Measurements from ENCODE around the gene AURKAIP1.
"Not testable (repeated sequence)": the region's sequence is repeated elsewhere in the genome, so short reads cannot be mapped to it uniquely, and the experiment has no call there.

Gene AURKAIP1

DNA sequence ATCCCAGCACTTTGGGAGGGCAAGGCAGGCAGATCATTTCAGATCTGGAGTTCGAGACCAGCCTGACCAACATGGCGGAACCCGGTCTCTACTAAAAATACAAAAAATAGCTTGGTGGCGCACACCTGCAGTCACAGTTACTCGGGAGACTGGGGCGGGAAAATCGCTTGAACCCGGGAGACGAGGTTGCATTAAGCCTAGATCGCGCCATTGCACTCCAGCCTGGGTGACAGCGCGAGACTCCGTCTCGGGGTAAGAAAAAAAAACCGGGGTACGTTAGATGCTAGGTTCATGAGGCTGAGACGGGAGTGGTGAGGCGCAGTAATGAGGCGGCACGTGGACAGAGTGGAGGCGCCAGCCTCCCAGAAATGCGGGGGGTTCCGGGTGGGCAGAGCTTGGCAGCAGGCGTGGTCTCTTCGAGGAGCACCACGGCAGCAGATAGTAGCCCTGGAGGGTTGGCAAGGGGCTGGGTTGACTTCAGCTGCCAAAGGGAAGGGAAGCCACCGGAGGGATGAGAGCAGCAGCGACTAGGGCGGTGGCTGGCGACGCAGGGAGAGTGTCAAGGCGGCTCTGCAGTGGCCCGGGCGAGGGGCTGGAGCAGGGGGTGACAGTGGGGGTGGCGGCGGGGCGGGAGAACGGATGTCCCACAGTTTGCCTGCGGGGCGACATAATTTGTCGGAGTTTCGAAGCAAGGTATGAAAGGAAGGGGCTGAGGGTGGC is 31.3 kb upstream of the AURKAIP1 start:
- no peak for DNase-seq

DNA sequence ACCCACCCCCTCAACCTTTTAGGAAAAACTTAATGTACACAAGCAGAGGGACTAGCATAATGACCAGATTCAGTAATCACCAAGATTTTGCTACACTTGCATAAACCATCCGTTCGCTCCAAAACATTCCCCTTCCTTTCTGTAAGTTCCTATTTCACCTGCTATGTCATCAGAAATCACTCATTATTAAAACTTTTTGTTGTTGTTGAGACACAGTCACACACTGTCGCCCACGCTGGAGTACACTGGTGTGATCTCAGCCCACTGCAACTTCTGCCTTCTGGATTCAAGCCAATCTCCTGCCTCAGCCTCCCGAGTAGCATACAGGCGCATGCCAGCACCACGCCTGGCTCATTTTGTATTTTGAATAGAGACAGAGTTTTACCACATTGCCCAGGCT is 28.6 kb upstream of the AURKAIP1 start:
- peak; percentile 78 to 80 (median 78) for DNase-seq

DNA sequence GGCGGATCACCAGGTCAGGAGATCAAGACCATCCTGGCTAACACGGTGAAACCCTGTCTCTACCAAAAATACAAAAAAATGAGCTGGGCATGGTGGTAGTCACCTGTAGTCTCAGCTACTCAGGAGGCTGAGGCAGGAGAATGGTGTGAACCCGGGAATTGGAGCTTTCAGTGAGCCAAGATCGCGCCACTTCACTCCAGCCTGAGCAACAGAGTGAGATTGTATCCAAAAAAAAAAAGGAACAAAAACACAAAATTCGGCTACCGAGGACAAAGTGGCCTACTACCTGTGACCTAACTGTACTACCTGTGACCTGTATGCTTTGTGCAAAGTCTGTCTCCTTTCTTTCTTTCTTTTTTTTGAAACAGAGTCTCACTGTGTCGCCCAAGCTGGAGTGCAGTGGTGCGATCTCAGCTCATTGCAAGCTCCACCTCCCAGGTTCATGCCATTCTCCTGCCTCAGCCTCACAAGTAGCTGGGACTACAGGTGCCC is 27.9 kb upstream of the AURKAIP1 start:
- DNase-seq = not testable (repeated sequence)

DNA sequence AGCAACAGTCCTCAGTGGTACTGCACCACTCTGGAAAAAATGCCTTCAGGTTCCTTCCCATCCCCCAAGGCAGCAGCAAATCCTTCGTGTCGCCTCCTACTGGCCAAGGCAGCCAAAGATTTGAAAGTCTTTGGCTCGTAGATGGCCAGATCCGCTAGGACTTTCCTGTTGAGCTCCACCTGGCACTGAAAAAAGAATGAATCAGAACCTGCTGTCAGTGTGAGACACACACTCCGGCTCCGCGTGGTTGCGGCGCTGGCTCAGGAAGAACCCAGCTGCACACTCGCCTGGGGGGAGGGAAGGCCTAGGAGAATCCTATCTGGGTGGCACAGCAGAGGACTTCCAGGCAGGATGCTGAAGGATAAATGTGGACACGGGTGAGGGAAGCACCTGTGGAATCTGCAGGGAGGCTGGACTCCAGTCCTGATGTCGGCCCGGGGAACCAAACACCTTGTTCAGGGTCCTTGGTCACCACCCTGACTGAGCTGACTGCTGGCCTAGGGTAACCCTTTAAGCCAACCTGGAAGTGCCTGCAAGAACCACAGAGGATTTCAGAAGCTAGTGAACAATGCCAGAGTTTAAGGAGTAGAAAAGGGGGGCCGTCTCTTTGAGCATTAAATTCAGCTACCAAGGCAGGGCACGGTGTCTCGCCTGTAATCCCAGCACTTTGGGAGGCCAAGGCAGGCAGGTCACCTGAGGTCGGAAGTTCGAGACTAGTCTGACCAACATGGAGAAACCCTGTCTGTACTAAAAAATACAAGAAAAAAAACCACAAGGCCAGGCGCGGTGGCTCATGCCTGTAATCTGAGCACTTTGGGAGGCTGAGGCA is 27.3 kb upstream of the AURKAIP1 start:
- DNase-seq = peak; percentile 46 to 62 (median 53)

DNA sequence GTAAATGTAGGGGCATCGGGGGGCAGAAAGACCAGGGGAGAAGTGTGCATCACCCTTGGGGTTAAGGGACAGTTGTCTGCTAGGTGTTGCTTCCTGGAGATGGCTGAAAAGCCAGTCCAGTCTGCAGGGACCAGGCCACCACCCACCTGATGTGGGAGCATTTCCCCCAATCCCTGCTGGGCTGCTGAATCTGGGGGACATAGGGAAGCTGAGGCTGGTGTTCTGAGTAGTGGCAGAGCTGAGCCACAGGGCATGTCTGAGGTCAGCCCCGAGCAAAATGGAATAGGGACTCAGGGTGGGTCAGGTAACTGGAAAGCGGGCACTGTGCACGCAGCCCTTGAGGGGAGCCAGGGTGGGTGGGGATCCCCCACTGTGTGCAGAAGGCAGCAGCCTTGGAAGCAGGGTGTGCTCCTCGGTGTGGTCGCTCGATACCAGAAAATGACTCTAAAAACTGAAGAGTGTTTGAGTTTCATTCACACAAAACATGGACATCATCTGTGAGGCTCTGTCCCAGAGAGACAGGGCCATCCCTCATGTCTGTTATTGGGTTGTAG is 26.5 kb upstream of the AURKAIP1 start:
- DNase-seq = no peak

DNA sequence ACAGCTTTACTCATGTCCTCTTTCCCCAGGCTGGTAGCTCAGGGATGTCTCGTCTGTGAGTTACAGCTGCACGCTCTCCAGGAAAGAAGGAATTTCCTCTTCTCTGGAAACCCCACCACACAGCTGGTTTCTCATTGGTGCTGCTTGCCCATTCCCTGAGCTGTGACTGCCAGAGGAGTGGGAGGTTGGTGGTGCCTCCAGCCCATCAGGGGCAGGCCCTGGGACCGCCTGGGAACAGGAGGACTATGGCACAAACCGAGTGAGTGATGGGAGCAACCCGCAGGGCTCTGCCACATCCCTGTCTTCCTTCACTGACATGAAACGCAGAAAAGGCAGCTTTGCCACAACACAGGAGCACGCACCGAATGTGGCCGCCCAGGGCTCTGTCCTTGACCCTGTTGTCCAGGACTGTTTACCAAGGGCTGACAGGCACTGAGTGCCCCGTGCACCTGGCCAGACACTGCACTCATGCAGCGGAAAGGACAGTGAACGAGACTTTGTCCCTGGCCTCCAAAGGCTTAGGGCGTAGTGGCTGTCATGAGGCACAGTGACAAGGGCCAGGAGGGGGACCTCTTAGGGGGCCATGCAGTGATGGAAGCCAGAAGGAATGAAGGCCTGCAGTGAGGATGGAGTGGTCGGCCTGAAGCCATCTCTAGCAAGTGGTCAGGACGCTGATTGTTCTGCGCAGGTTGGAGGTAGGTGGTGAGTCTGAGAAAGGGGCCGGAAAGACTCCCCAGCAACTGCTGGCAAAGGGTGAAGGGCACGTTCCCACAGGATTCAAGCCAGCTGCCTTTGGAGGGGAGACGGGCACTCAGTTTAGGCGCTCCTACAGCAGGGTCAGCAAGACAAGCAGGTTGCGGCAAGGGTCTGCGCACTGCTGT is 25.8 kb upstream of the AURKAIP1 start:
- peak; percentile 35 to 45 (median 42) for DNase-seq

DNA sequence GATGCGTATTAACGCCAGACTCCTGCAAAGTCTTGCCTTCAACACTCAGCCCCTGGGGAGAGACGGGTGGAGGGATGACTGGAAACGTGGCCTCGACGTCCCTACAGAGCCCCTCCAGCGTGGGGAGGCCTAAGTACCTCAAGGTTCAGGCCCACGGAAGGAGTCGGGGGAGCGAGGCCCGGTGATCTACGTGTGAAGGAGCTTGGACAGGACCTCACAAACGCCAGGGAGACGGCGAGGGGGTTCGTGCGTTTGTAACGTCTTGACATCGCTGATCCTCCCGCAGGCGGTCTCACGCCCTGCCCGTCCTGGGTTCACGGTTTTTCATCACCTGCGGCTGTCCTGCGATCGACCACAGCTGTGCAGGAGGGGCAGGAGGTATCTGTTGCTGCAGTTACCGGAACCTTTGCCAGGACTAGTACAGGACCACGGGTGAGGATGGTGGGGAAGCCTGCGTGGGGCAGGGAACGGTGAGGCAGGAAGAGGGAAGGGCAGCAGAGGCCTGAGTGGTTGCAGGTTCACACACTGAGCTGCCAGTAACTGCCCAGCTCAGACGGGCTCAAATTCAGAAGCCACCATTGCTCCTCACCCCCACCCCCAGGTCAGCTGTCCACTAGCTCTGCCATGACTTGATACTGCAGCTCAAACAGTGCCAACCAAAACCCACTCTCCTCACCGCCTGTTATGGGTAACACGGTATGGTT is 25.0 kb upstream of the AURKAIP1 start:
- DNase-seq = peak in 1 of 3 donors; percentile 20

DNA sequence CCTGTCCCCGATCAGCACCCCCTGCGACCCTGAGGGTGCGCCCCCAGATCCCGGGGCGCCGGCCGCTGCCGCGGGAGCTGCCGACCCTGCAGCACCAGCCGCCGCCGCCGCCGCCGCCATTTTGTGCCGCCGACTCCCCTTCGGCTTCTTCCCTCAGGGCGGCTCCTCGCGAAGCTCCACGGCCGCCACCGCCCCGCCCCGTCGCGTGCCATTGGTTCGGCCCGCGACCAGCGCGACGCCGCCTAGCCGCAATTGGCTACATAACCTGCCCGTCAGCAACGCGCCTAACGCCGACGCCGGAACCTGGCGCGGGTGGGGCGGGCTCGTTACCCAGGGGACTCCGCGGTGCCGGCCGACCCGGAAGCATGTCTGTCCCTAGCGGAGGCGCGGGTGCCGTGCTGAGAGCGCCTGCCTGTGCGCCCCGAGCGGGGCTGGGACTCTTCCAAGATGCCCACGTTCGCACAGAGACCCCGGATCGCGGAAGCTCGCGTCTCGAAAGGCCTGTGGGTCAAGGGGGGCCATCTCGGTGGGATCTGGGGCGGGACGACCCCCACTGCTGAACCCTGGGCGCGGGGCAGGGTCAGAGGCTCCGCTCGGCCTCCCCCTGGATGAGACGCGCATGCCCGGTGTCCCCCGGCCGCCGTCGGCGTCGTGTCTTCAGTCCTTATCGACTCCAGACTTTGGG is 24.3 kb upstream of the AURKAIP1 start, which contains the start of gene CCNL2:
CCNL2 (minus strand) TSS at position 149 of the 685 bp plus-strand sequence; CDS start at position 120, 29 bp downstream.
- DNase-seq = peak; percentile 100

DNA sequence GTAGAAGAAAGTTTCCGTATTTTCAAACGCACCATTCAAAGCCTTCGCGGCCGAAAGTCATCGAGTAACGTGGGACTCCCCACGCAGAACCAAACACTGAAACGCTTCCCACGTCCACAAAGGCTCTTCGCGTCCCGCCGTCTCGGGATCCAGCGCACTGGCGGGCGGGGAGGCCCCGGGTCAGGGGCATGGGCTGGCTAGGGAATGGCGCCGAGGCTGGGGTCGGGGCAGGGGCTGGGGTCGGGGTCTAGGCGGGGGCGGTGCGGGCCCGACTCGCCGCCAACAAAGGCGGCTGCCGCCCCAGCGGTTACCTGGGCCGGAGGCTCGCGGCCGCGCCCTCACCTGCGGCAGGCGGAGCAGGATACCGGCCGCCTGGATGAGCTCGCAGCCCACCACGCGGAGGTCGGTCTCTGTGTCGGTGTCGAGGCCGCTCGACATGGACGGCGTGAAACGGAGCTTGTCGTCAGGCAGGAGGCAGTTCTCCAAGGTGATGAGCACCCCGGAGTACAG is 23.7 kb upstream of the AURKAIP1 start:
- DNase-seq = peak; percentile 49 to 62 (median 52)

DNA sequence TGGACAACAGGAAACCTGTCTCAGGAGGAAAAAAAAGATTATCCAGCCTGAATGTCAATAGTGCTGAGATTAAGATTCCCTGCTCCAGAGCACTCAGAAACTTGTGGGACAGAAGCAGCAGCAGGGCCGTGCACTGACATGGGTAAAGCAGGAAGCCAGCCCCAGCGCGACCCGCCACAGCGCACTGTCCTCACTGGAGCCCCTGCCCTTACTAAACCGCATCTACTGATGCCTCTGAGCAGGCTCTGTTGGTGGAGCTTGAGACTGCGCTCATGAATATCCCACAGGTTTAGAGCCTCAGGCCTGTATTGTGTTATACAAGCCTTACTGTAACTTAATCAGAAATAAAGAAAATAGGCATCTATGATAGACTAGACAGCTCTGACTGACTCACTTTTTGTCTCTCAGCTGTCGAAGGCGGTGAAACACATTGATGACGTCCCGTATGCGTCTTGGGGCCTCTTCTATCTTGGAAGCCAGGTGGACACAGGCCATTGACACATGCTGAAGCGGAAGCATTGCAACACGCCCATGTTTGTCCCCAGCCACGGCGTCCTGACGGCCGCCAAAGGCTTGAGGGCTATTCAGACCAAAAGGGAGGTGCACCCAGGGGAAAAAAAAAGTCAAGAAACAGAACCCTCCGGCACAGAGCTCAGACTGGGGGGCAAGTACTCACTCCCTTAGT is 23.0 kb upstream of the AURKAIP1 start:
- peak in 1 of 3 donors; percentile 21 for DNase-seq

DNA sequence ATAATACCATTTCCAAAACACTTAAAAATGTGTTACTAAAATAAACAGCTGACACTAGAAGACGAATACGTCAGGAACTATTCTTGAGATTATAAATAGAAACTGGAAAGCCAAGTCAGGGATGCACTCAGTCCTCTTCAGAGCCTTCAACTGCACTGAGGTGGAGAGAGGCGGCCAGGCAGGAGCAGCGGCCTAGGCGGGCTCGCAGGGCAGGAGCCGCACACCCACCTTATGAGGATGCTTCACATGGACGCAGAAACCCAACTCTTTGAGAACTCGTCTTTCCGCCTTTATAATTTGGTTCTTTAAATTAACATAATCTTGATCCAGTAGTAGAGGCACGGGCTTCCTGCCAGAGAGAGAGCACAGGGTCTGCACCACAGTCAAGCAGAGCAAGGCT is 20.2 kb upstream of the AURKAIP1 start:
- DNase-seq = no peak

DNA sequence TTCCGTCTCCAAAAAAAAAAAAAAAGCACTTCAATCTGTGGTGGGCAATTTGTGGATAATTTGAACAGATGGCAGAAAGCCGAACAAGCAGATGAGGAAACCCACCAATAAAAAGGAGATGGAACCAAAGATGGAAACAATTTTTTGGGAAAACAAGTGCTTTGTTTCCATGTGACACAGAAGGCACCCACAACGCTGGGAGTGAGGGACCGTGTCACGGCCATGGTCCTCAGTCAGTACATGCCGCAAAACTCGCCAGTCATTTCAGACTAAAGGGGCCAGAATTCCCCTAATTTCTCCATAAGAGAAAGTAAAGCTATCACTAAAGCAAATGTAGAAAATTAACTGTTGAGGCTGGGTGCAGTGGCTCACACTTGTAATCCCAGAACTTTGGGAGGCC is 19.1 kb upstream of the AURKAIP1 start:
- DNase-seq = no peak

DNA sequence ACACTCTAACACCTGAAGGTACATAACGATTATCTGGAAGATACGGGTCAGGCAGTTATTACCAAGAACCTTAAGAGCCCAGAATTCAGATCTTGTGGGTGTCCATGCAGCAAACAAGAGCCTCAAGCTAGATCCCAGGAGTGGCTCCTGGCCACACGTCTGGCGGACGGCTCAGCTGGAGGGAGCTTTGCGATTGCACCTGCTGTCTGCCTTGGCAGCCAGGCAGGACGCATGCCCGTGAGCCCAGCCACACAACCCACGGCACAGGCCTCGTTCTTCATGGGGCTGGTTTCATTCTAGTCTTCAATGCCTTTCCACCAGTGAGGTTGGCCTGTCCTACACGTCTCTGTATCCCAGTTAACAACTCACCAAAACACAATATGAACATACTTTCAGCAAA is 18.4 kb upstream of the AURKAIP1 start:
- no peak for DNase-seq

DNA sequence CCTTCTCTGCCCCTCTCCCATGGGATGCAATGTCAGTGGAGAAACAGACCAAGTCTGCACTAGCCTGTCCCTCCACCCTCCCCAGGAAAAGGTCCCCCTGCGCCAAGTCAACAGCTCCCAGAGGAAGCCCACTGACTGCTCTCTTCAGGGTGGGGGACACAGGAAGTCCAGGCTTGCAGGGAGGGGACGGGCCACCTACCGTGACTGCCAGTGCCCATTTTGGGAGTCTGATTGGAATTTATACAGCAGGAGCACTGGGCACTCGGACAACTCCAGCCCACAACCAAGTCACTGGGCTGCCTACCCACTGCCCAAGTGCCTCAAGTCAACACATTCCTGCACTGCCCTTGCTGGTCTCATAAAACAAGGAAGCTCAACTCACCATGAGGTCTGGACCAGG is 18.0 kb upstream of the AURKAIP1 start:
- no peak for DNase-seq

DNA sequence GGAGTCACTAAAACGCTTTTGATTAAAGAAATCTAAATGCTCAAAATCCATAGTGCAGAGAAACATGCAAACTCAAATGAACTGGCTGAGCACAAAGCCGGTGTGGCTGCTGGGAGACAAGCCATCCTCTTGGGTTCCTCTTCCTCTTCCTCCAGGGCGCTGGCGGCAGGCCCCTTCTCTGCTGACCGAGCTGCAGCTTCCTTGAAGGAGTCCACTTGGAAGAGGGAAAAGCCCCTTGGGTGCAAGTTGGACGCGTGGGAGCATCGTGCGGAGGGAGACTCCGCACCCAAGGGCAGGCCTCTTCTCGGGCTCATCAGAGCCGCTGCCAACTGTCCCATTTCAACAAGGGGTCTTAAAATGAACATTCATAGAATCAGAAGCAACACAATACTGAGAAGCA is 16.2 kb upstream of the AURKAIP1 start:
- no peak for DNase-seq

DNA sequence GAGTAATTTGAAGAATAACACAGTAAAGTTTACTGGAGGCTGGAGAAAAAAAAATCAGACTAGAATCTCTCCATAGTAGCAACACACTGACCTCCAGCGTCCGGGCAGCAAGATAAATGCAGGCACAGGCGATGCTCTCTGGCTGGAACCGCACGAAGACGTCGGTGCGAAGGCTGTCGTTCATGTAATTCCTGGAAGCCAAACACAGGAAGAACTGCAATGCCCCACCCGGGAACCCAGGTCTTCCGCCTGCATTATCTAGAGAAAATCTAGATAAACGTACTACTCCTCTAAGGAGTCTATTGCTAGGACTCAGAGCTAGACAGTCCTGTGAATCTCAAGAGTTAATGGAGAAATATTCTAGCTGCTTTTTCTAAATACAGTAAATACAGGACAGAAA is 15.7 kb upstream of the AURKAIP1 start:
- DNase-seq = no peak

DNA sequence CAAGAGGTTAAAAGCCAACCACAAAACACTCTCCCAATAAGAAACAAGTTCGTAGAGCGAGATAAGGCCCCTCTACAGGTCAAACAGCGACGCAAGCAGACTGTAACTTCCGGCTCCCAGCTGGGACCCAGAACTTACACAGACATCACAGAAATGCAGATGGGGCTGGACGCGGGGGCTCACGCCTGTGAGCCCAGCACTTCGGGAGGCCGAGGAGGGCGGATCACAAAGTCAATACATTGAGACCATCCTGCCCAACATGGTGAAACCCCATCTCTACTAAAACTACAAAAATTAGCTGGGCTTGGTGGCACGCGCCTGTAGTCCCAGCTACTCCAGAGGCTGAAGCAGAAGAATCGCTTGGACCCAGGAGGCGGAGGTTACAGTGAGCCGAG is 13.1 kb upstream of the AURKAIP1 start:
- DNase-seq = no peak

DNA sequence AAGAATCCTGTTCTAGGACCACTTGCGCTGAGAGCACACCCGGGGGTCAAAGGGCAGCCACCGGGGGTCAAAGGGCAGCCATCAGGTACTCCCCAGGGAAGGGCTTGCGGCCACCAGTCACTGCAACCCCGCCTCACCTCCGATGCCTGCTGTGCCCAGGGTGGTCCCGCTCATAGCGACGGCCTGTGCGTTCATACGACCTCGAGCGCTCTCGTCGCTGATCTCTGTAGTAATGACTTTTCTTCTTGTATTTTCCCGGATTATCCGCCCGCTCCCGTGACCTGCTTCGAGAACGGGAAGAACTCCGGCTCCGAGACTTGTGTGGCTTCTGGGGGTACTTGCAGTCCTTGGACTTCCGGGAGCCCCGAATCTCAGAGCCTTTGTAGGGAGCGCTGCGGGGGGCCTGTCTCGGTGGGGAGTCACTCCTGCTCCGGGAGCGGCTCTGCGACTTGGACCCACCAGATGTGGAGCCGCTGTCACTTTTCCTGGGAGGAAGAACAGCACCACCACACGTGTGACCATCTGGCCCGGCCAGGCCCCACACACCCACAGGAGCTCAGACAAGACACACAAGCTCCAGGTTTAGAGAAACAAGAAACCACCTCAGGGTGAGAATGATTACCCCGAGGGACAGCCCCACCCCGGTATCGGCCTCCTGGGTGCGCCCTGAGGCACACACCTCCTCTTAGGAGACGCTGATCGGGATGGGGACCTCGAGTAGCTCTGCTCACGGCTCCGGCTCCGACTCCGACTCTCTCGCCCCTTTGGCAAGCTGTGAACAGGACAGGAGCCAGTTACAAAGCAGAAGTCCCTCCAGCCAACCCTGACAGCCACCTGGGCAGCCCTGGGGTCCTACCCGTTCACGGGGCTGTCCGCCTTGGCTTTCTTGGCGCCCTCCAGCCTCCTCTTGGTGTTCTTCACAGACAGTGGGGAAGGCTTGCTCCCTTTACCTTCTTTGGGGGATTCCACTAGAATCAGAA is 12.4 kb upstream of the AURKAIP1 start:
- DNase-seq = no peak

DNA sequence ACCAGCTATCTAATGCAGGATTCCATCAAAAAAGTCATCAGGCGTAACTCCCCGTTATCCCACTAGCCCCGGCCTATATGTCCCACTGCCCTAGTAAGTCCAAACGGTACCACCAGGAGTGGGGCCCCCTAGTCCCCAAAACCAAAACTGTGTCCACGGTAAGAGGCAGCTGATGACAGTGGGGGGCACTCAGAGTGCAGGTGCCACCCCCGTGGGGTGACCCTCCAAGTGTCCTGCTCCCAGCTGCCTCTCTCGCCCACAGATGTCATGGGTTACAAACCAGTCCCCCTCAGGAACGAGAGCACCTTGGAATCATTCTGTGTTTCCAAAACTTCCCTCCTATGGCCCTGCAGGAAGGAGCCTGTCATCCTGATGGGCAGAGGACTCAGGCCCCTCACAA is 10.9 kb upstream of the AURKAIP1 start:
- DNase-seq = no peak

All from suppressor macrophage treated with lipopolysaccharide for 1 hour (primary cell).